T follicular helper cell (primary cell): ENCODE data around the gene PTPRN2.
"Not testable (repeated sequence)": the region's sequence is repeated elsewhere in the genome, so short reads cannot be mapped to it uniquely, and the experiment has no call there.

ENCODE experiments used
- DNase-seq: peaks from one replicate; pipeline ENCODE4 v3.0.0-alpha.2; 2020; ENCODE audit warnings: low read depth

Gene PTPRN2

GRCh38 chr7:157712666-157713235 is 874.9 kb downstream of the PTPRN2 start:
- DNase-seq, result no peak

- no peak for DNase-seq
These were observed 876.2 kb downstream of the PTPRN2 start for GRCh38 chr7:157711353-157711888.

- no peak for DNase-seq
These were observed 877.2 kb downstream of the PTPRN2 start for GRCh38 chr7:157710396-157710795.

- no peak for DNase-seq
These were observed 877.9 kb downstream of the PTPRN2 start for GRCh38 chr7:157709531-157710251.

- DNase-seq, result no peak
These were observed 878.7 kb downstream of the PTPRN2 start for GRCh38 chr7:157708919-157709295.

GRCh38 chr7:157707983-157708918 is 879.4 kb downstream of the PTPRN2 start:
- DNase-seq, result no peak

- DNase-seq, result no peak
These were observed 883.3 kb downstream of the PTPRN2 start for GRCh38 chr7:157704365-157704764.

- no peak for DNase-seq
These were observed 884.0 kb downstream of the PTPRN2 start for GRCh38 chr7:157703534-157704195.

GRCh38 chr7:157703131-157703530 is 884.5 kb downstream of the PTPRN2 start:
- DNase-seq, result no peak

GRCh38 chr7:157702311-157703023 is 885.2 kb downstream of the PTPRN2 start:
- DNase-seq, result no peak

- not testable (repeated sequence) for DNase-seq
These were observed 886.0 kb downstream of the PTPRN2 start for GRCh38 chr7:157701395-157702180.

GRCh38 chr7:157700231-157701005 is 887.2 kb downstream of the PTPRN2 start:
- no peak for DNase-seq

GRCh38 chr7:157699357-157700013 is 888.1 kb downstream of the PTPRN2 start:
- DNase-seq, result no peak

GRCh38 chr7:157697287-157697686 is 890.3 kb downstream of the PTPRN2 start:
- not testable (repeated sequence) for DNase-seq

GRCh38 chr7:157695609-157696008 is 892.0 kb downstream of the PTPRN2 start:
- not testable (repeated sequence) for DNase-seq

- DNase-seq, result no peak
These were observed 893.3 kb downstream of the PTPRN2 start for GRCh38 chr7:157694376-157694665.

- DNase-seq, result no peak
These were observed 893.9 kb downstream of the PTPRN2 start for GRCh38 chr7:157693521-157694375.

GRCh38 chr7:157693071-157693520 is 894.5 kb downstream of the PTPRN2 start:
- DNase-seq, result no peak
